COLO668 (cell line): ENCODE results near the gene ROPN1L.
"Not testable (repeated sequence)": the region's sequence is repeated elsewhere in the genome, so short reads cannot be mapped to it uniquely, and the experiment has no call there.

Experiments
- DNase-seq: peaks from one replicate; lab custom pipeline; 2025; ENCODE audit not compliant: unreplicated experiment; lab: John Stamatoyannopoulos, UW

The ROPN1L gene

GRCh38 chr5:10499776-10500175 lies 58.1 kb downstream of the ROPN1L start:
- no peak for DNase-seq

GRCh38 chr5:10500669-10501068 lies 59.0 kb downstream of the ROPN1L start:
- DNase-seq: no peak

- no peak for DNase-seq
Observed at GRCh38 chr5:10501554-10502075, 59.9 kb downstream of the ROPN1L start.

GRCh38 chr5:10502130-10502529 lies 60.5 kb downstream of the ROPN1L start:
- no peak for DNase-seq

- no peak for DNase-seq
Observed at GRCh38 chr5:10502578-10502977, 60.9 kb downstream of the ROPN1L start.

- DNase-seq: no peak
Observed at GRCh38 chr5:10503321-10503720, 61.6 kb downstream of the ROPN1L start.

GRCh38 chr5:10503997-10504793 lies 62.5 kb downstream of the ROPN1L start:
- no peak for DNase-seq

GRCh38 chr5:10505517-10506095 lies 63.9 kb downstream of the ROPN1L start:
- DNase-seq: no peak

- no peak for DNase-seq
Observed at GRCh38 chr5:10506535-10506934, 64.9 kb downstream of the ROPN1L start.

- DNase-seq: no peak
Observed at GRCh38 chr5:10507575-10508096, 66.0 kb downstream of the ROPN1L start.

- no peak for DNase-seq
Observed at GRCh38 chr5:10509575-10509974, 67.9 kb downstream of the ROPN1L start.

- no peak for DNase-seq
Observed at GRCh38 chr5:10511741-10512640, 70.3 kb downstream of the ROPN1L start.

GRCh38 chr5:10513501-10514442 lies 72.1 kb downstream of the ROPN1L start:
- no peak for DNase-seq

- DNase-seq: not testable (repeated sequence)
Observed at GRCh38 chr5:10514572-10514971, 72.9 kb downstream of the ROPN1L start.
